Lung (tissue), 12 donors: ENCODE results near the gene IL6ST. TPM values are rescaled to one million over a fixed set of nuclear protein-coding genes. Genes with fewer than 3 reads are reported as not detected.

Experiments
- ATAC-seq: fragments of 200-7000 bp; cut with Tn5 transposase; one replicate; pipeline ENCODE4 v1.9.1; 2020; ENCODE audit warnings: moderate number of reproducible peaks; ENCODE audit not compliant: insufficient read depth, low FRiP score
- DNase-seq, 3 donors: peaks; one replicate each; pipeline ENCODE4 v3.0.0-alpha.2; 2013 to 2017
- H3K27ac ChIP-seq, 2 donors: one replicate each; pipeline ENCODE4 v1.5.1; 2013; ENCODE audit warnings: mild to moderate bottlenecking in 2 of 2, moderate library complexity in 2 of 2, control low read depth in 1 of 2, inconsistent platforms in 1 of 2, low read depth in 1 of 2, low read length in 1 of 2
- H3K27me3 ChIP-seq, 3 donors: one replicate each; pipeline ENCODE4 v1.5.1; 2013; ENCODE audit warnings: low read length in 2 of 3; ENCODE audit not compliant: control insufficient read depth in 3 of 3, insufficient read depth in 3 of 3
- H3K36me3 ChIP-seq, 4 donors: one replicate each; pipeline ENCODE4 v1.5.1; 2013; ENCODE audit warnings: low read length in 4 of 4, mild to moderate bottlenecking in 1 of 4, moderate library complexity in 1 of 4; ENCODE audit not compliant: control insufficient read depth in 4 of 4, insufficient read depth in 4 of 4
- H3K4me1 ChIP-seq, 5 donors: one replicate each; pipeline ENCODE4 v1.5.1; 2013; ENCODE audit warnings: low read length in 5 of 5, mild to moderate bottlenecking in 2 of 5, moderate library complexity in 1 of 5; ENCODE audit not compliant: control insufficient read depth in 5 of 5, insufficient read depth in 5 of 5
- H3K4me3 ChIP-seq: one replicate; pipeline ENCODE4 v1.5.1; 2013; ENCODE audit warnings: mild to moderate bottlenecking, control low read depth, moderate library complexity
- H3K9ac ChIP-seq, 2 donors: one replicate each; pipeline ENCODE4 v1.5.1; 2013; ENCODE audit warnings: low read length in 2 of 2, control low read depth in 1 of 2; ENCODE audit not compliant: insufficient read depth in 1 of 2
- H3K9me3 ChIP-seq, 4 donors: one replicate each; pipeline ENCODE4 v1.5.1; 2013; ENCODE audit warnings: low read length in 3 of 4, mild to moderate bottlenecking in 1 of 4, moderate library complexity in 1 of 4; ENCODE audit not compliant: control insufficient read depth in 4 of 4, insufficient read depth in 3 of 4
- WGBS, 2 donors: extraction: QIAGEN DNeasy Blood & Tissue Kit; methylation state at CpG; one replicate each; pipeline ENCODE4 v1.1.7; 2013; 5-methylcytosine and 5-hydroxymethylcytosine counted together
- polyA plus RNA-seq, 2 donors: library from polyadenylated mRNA; stranded (reverse); fragments of 200-250 nt; gene quantifications; one replicate each; pipeline ENCODE4 v1.2.1, GENCODE V29; 2013
- total RNA-seq, 2 donors: library from RNA; depleted of rRNA in 1 of 2; stranded (reverse); fragments of >200 nt in 1 of 2; gene quantifications; one replicate each; pipeline ENCODE4 v1.2.1, GENCODE V29; 2014 to 2021
- TF ChIP-seq, protein P1 (sequence below): IDR thresholded peaks from 2 replicates; pipeline ENCODE4 v1.5.1; 2012; ENCODE audit warnings: mild to moderate bottlenecking; ENCODE audit errors: control extremely low read depth, extremely low read depth
- donor health status: control.
- donor health status: control.
- donor health status: Bipolar disorder and iron deficiency.
- donor health status: healthy.
- donor health status: DM: yes; HTN: yes; CAD: no.

The IL6ST gene
- total and polyA plus RNA-seq, 4 donors: 47.8 to 377 (median 196) TPM

GRCh38 chr5:55923177-55923771, 71.5 kb downstream of the IL6ST start:
- H3K9ac ChIP-seq: peak overlapping the region in 1 of 2 donors; percentile 42

GRCh38 chr5:55921617-55922016, 73.1 kb downstream of the IL6ST start:
- H3K27ac ChIP-seq: no peak overlapping the region
- no peaks in the 10 kb centered on the region for H3K27me3 ChIP-seq
- H3K4me3 ChIP-seq: no peak overlapping the region
- ATAC-seq (no peak), DNase-seq (no peak)
- no peaks in the 10 kb centered on the region for H3K9me3 ChIP-seq
- H3K9ac ChIP-seq: no peak overlapping the region
- peaks cover 0 to 7% (median 0%) of the 10 kb centered on the region in 5 donors for H3K4me1 ChIP-seq
- WGBS, 2 donors: 93 to 97% methylated on average over 4 of the region's 4 CpGs
- H3K36me3 ChIP-seq: no peaks in the 10 kb centered on the region
- TF ChIP-seq, protein P1, sequence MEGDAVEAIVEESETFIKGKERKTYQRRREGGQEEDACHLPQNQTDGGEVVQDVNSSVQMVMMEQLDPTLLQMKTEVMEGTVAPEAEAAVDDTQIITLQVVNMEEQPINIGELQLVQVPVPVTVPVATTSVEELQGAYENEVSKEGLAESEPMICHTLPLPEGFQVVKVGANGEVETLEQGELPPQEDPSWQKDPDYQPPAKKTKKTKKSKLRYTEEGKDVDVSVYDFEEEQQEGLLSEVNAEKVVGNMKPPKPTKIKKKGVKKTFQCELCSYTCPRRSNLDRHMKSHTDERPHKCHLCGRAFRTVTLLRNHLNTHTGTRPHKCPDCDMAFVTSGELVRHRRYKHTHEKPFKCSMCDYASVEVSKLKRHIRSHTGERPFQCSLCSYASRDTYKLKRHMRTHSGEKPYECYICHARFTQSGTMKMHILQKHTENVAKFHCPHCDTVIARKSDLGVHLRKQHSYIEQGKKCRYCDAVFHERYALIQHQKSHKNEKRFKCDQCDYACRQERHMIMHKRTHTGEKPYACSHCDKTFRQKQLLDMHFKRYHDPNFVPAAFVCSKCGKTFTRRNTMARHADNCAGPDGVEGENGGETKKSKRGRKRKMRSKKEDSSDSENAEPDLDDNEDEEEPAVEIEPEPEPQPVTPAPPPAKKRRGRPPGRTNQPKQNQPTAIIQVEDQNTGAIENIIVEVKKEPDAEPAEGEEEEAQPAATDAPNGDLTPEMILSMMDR: no peak

More at GRCh38 chr5:55923177-55923771, 71.5 kb downstream of the IL6ST start:
- Histone ChIP-seq H3K9me3 (no peaks in the 10 kb centered on the region), H3K36me3 (no peaks in the 10 kb centered on the region), H3K27me3 (no peaks in the 10 kb centered on the region), H3K4me3 (no peak overlapping the region), H3K4me1 (peaks cover 0 to 7% (median 0%) of the 10 kb centered on the region in 5 donors), H3K27ac (peak overlapping the region; percentile 18 to 89)
- 8 to 28% methylated on average over 17 of the region's 17 CpGs for WGBS, 2 donors
- TF ChIP-seq, protein P1: no peak
- ATAC-seq (peak; percentile 32), DNase-seq (peak in 1 of 3 donors; percentile 38)

DNA sequence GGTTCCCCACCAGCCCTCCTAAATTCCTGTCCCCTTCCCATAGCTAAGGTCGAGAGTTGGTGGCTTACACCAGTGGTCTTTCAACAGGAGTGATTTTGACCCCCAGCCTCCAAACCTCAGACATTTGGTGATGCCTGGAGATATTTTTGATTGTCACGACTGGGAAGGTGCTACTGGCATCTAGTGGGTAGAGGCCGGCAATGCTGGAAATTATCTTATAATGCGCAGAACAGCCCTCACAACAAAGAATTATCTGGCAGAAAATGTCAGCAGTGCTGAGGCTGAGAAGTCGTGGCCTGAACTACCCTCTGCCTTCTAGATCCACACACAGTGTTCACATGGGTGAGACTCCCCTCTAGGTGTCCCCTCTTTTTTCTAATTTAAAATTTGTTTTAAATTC, 74.0 kb downstream of the IL6ST start:
- H3K27me3 ChIP-seq: no peaks in the 10 kb centered on the region
- ATAC-seq: no peak
- 75 to 84% methylated on average over 5 of the region's 5 CpGs for WGBS, 2 donors

More for the DNA sequence above, 74.0 kb downstream of the IL6ST start:
- no peak for DNase-seq
- peaks cover 0 to 7% (median 0%) of the 10 kb centered on the region in 5 donors for H3K4me1 ChIP-seq
- no peak overlapping the region for H3K27ac ChIP-seq
- no peak overlapping the region for H3K9ac ChIP-seq
- no peaks in the 10 kb centered on the region for H3K9me3 ChIP-seq
- TF ChIP-seq, protein P1: no peak
- no peak overlapping the region for H3K4me3 ChIP-seq
- H3K36me3 ChIP-seq: no peaks in the 10 kb centered on the region
